Natural killer cell (primary cell): ENCODE data around the gene PTPRO. TPM values are rescaled to one million over a fixed set of nuclear protein-coding genes. Genes with fewer than 3 reads are reported as not detected.

Experiments used
- ATAC-seq, 3 donors: fragments of 150-1000 bp in 2 of 3; fragments of 200-7000 bp in 1 of 3; cut with Tn5 transposase; 1 replicate in 1 of 3; 2 replicates in 2 of 3; pipeline ENCODE4 v1.10.0; 2021; ENCODE audit warnings: mild to moderate bottlenecking in 2 of 3, moderate library complexity in 2 of 3
- DNase-seq, 2 donors: peaks; one replicate each; pipeline versions ENCODE4 v3.0.0 to v3.0.0-alpha.2; 2013 to 2021; ENCODE audit warnings: mixed read lengths in 1 of 2
- H3K27ac ChIP-seq: one replicate; pipeline ENCODE4 v1.5.1; 2013; ENCODE audit warnings: mild to moderate bottlenecking, low read length
- H3K27me3 ChIP-seq: one replicate; pipeline ENCODE4 v1.6.1; 2013; ENCODE audit warnings: low read length; ENCODE audit not compliant: control insufficient read depth, insufficient read depth
- H3K36me3 ChIP-seq: one replicate; pipeline ENCODE4 v1.6.1; 2013; ENCODE audit warnings: low read length; ENCODE audit not compliant: control insufficient read depth, insufficient read depth
- H3K4me1 ChIP-seq: one replicate; pipeline ENCODE4 v1.6.1; 2013; ENCODE audit warnings: low read length; ENCODE audit not compliant: control insufficient read depth, insufficient read depth
- H3K4me3 ChIP-seq: one replicate; pipeline ENCODE4 v1.5.1; 2013; ENCODE audit warnings: low read length
- H3K9me3 ChIP-seq: one replicate; pipeline ENCODE4 v1.6.1; 2013; ENCODE audit warnings: low read length; ENCODE audit not compliant: control insufficient read depth, insufficient read depth
- H3K27ac Mint-ChIP-seq, 2 donors: one replicate each; pipeline ENCODE4 v1.8.0; 2022; ENCODE audit warnings: mild to moderate bottlenecking in 2 of 2, mixed read lengths in 2 of 2, moderate library complexity in 1 of 2
- H3K27me3 Mint-ChIP-seq, 2 donors: one replicate each; pipeline ENCODE4 v1.8.0; 2022; ENCODE audit warnings: low read depth in 2 of 2, mixed read lengths in 2 of 2
- H3K36me3 Mint-ChIP-seq: one replicate; pipeline ENCODE4 v1.8.0; 2022; ENCODE audit warnings: mixed read lengths
- H3K4me1 Mint-ChIP-seq, 2 donors: one replicate each; pipeline ENCODE4 v1.8.0; 2022; ENCODE audit warnings: mixed read lengths in 2 of 2
- H3K4me3 Mint-ChIP-seq: one replicate; pipeline ENCODE4 v1.8.0; 2022; ENCODE audit warnings: mild to moderate bottlenecking, moderate library complexity, mixed read lengths
- H3K9me3 Mint-ChIP-seq, 2 donors: one replicate each; pipeline ENCODE4 v1.8.0; 2022; ENCODE audit warnings: mixed read lengths in 2 of 2
- WGBS: methylation state at CpG from one replicate; pipeline ENCODE4 v1.1.7; 2013; ENCODE audit warnings: missing lambda C conversion rate; ENCODE audit not compliant: insufficient coverage; 5-methylcytosine and 5-hydroxymethylcytosine counted together
- intact Hi-C: fragments of 100-400 bp; cut with micrococcal nuclease; formaldehyde crosslinking; loops from one replicate; pipeline ENCODE4 v1.14.2; 2022
- total RNA-seq, 4 donors: library from RNA; stranded (reverse); fragments of 120-200 nt in 1 of 4; gene quantifications; one replicate each; pipeline versions ENCODE4 v1.2.3 to v1.2.4, GENCODE V29; 2013 to 2022
- TF ChIP-seq, protein P1 (sequence below): fragments of 200-600 bp; IDR thresholded peaks from one replicate; pipeline ENCODE4 v1.8.0; 2022; ENCODE audit warnings: antibody characterized with exemption

Gene PTPRO
- total RNA-seq, 3 donors from 2014 or later (not counting 1 experiment from before 2014, with no cell fraction given), result 0.29 to 1.2 (median 0.53) TPM

DNA sequence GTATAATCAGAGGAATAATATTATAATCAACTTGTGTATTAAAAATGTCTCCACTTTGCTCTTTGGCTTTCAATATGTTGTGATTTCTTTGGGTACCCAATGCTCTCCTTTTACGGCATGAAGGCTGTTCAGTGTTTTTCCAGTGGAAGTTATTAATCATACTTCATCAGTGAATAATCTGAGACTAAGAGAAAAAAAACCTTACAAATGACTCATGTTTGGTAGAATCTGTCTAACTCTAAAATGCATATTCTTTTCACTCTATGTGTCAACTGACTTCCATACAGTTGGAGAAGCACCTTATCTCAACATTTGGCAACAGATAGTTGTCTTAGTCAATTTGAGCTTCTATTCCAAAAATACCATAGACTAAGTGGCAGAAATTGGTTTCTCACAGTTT, 82.2 kb downstream of the PTPRO start:
- no peak for DNase-seq
- H3K36me3 ChIP-seq, result no peaks in the 10 kb centered on the region
- H3K4me1 ChIP-seq, result no peaks in the 10 kb centered on the region
- WGBS, result no CpG with 5 or more reads among the region's 1 CpG
- H3K4me3 ChIP-seq, result no peak overlapping the region
- no peaks in the 10 kb centered on the region for H3K36me3 Mint-ChIP-seq
- intact Hi-C loops, result no loop called here
- no peak overlapping the region for H3K4me3 Mint-ChIP-seq
- H3K27me3 ChIP-seq, result no peaks in the 10 kb centered on the region
- no peak for ATAC-seq
- no peaks in the 10 kb centered on the region for H3K27me3 Mint-ChIP-seq
- TF ChIP-seq, protein P1, sequence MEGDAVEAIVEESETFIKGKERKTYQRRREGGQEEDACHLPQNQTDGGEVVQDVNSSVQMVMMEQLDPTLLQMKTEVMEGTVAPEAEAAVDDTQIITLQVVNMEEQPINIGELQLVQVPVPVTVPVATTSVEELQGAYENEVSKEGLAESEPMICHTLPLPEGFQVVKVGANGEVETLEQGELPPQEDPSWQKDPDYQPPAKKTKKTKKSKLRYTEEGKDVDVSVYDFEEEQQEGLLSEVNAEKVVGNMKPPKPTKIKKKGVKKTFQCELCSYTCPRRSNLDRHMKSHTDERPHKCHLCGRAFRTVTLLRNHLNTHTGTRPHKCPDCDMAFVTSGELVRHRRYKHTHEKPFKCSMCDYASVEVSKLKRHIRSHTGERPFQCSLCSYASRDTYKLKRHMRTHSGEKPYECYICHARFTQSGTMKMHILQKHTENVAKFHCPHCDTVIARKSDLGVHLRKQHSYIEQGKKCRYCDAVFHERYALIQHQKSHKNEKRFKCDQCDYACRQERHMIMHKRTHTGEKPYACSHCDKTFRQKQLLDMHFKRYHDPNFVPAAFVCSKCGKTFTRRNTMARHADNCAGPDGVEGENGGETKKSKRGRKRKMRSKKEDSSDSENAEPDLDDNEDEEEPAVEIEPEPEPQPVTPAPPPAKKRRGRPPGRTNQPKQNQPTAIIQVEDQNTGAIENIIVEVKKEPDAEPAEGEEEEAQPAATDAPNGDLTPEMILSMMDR, result no peak
- no peaks in the 10 kb centered on the region for H3K9me3 ChIP-seq
- H3K9me3 Mint-ChIP-seq, result peaks cover 2 to 3% of the 10 kb centered on the region in 2 donors
- no peak overlapping the region for H3K27ac ChIP-seq
- no peak overlapping the region for H3K27ac Mint-ChIP-seq
- H3K4me1 Mint-ChIP-seq, result no peaks in the 10 kb centered on the region

DNA sequence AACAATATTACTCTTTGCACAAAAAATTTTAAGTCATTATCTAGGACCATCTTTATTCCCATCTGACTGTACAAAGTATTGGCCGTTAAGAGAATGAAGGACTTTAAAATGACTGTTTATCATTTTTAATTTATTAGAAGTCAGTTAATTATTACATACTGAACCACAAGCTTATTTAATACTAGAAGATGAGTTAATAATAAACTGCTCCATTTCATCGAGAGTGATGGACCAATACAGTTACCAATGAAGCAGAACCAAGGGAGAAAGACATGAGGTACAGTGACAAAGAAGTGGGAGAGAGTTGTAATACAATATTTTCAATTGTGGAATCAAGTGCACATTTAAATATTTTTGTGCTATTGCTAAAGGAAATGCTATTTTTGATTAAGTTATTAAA, 83.3 kb downstream of the PTPRO start:
- WGBS, result 100% methylated on average over 1 of the region's 2 CpGs
- Mint-ChIP-seq H3K27me3 (no peaks in the 10 kb centered on the region), H3K36me3 (no peaks in the 10 kb centered on the region), H3K9me3 (peaks cover 0 to 2% of the 10 kb centered on the region in 2 donors), H3K4me1 (no peaks in the 10 kb centered on the region), H3K27ac (no peak overlapping the region), H3K4me3 (no peak overlapping the region)
- DNase-seq, result no peak
- H3K27ac ChIP-seq, result no peak overlapping the region
- no peaks in the 10 kb centered on the region for H3K4me1 ChIP-seq
- no peak overlapping the region for H3K4me3 ChIP-seq
- no peak for ATAC-seq
- intact Hi-C loops, result no loop called here
- H3K27me3 ChIP-seq, result no peaks in the 10 kb centered on the region
- TF ChIP-seq, protein P1, result no peak
- no peaks in the 10 kb centered on the region for H3K9me3 ChIP-seq
- H3K36me3 ChIP-seq, result no peaks in the 10 kb centered on the region

DNA sequence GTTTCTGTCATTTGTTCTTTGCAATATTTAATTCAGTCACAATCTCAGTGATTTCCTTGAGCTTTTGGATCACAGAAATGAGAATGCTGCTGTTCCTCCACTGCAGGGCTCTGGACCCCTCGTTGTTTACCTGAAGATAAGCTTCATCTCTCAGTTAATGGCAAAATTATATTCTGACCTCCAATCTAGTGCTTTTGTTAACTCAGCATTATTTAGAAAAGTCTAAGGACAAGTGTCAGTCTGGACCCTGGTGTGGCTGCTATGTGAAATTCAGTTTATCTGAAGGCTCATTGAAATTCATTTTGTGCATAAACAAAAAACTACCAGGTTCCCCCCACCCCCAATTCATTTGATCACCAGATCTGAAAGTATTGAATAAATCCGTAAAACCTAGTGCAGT, 84.7 kb downstream of the PTPRO start:
- no peaks in the 10 kb centered on the region for H3K4me1 ChIP-seq
- TF ChIP-seq, protein P1, result no peak
- no peak overlapping the region for H3K27ac ChIP-seq
- Mint-ChIP-seq H3K4me1 (no peaks in the 10 kb centered on the region), H3K36me3 (no peaks in the 10 kb centered on the region), H3K27me3 (no peaks in the 10 kb centered on the region), H3K9me3 (peaks cover 0 to 2% of the 10 kb centered on the region in 2 donors), H3K4me3 (no peak overlapping the region), H3K27ac (no peak overlapping the region)
- WGBS, result 67% methylated on average over 1 of the region's 2 CpGs
- ATAC-seq, result no peak
- no peak overlapping the region for H3K4me3 ChIP-seq
- intact Hi-C loops, result no loop called here
- no peaks in the 10 kb centered on the region for H3K9me3 ChIP-seq
- no peak for DNase-seq
- H3K36me3 ChIP-seq, result no peaks in the 10 kb centered on the region
- no peaks in the 10 kb centered on the region for H3K27me3 ChIP-seq

DNA sequence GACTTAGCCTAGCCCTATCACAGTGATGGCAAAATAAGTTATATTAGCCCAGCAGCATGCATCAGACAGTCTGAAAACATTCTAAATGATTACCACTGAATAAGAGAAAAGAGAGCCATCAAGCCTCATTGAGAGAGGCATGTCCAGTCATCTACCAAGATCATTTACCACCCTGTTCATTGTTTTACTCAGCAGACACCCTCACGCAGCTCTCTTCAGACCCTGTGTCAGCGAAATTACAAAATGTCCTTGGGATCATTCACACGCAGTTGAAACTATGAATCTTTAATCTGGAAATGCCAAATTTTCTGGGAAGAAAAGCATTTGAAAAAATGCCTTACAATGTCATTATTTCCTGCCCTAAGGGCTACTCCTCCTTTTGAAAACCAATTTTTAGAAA, 89.5 kb downstream of the PTPRO start:
- H3K4me1 Mint-ChIP-seq, result no peaks in the 10 kb centered on the region
- H3K4me3 ChIP-seq, result no peak overlapping the region
- no peak for ATAC-seq
- H3K4me3 Mint-ChIP-seq, result no peak overlapping the region
- peaks cover 5 to 6% of the 10 kb centered on the region in 2 donors for H3K27me3 Mint-ChIP-seq
- H3K27me3 ChIP-seq, result no peaks in the 10 kb centered on the region
- TF ChIP-seq, protein P1, result no peak
- no peaks in the 10 kb centered on the region for H3K36me3 ChIP-seq
- intact Hi-C loops, result no loop called here
- DNase-seq, result no peak
- H3K27ac Mint-ChIP-seq, result no peak overlapping the region
- H3K4me1 ChIP-seq, result no peaks in the 10 kb centered on the region
- 85% methylated on average over 3 of the region's 3 CpGs for WGBS
- H3K27ac ChIP-seq, result no peak overlapping the region
- H3K9me3 ChIP-seq, result no peaks in the 10 kb centered on the region
- H3K36me3 Mint-ChIP-seq, result no peaks in the 10 kb centered on the region
- peaks cover 0 to 2% of the 10 kb centered on the region in 2 donors for H3K9me3 Mint-ChIP-seq
